Mucosa of stomach (tissue), 1 donor: ENCODE results near the gene NKAIN2.

Experiments used
- H3K27me3 ChIP-seq: one replicate; pipeline ENCODE4 v1.7.0; 2013; ENCODE audit warnings: mild to moderate bottlenecking, low read length; ENCODE audit not compliant: control insufficient read depth, insufficient read depth
- H3K36me3 ChIP-seq: one replicate; pipeline ENCODE4 v1.7.0; 2013; ENCODE audit warnings: low read length; ENCODE audit not compliant: control insufficient read depth, insufficient read depth
- H3K4me1 ChIP-seq: one replicate; pipeline ENCODE4 v1.7.0; 2013; ENCODE audit warnings: mild to moderate bottlenecking, low read length; ENCODE audit not compliant: control insufficient read depth, insufficient read depth
- H3K4me3 ChIP-seq: one replicate; pipeline ENCODE4 v1.7.0; 2013; ENCODE audit warnings: low read length
- H3K9ac ChIP-seq: one replicate; pipeline ENCODE4 v1.7.0; 2013; ENCODE audit warnings: mild to moderate bottlenecking, low read length, moderate library complexity
- H3K9me3 ChIP-seq: one replicate; pipeline ENCODE4 v1.7.0; 2013; ENCODE audit warnings: mild to moderate bottlenecking, low read length, moderate library complexity; ENCODE audit not compliant: control insufficient read depth
- donor health status: Pancreatic carcinoma.

Gene NKAIN2

GRCh38 chr6:124796464-124796970 is 992.9 kb downstream of the NKAIN2 start:
- no peak overlapping the region for H3K4me3 ChIP-seq
- no peaks in the 10 kb centered on the region for H3K9me3 ChIP-seq
- H3K9ac ChIP-seq: no peak overlapping the region
- no peaks in the 10 kb centered on the region for H3K36me3 ChIP-seq
- H3K4me1 ChIP-seq: no peaks in the 10 kb centered on the region
- no peaks in the 10 kb centered on the region for H3K27me3 ChIP-seq

- Histone ChIP-seq H3K36me3 (no peaks in the 10 kb centered on the region), H3K9ac (no peak overlapping the region), H3K9me3 (no peaks in the 10 kb centered on the region), H3K4me3 (no peak overlapping the region), H3K27me3 (no peaks in the 10 kb centered on the region), H3K4me1 (no peaks in the 10 kb centered on the region)
Observed at GRCh38 chr6:124797224-124797623, 993.6 kb downstream of the NKAIN2 start.

- Histone ChIP-seq H3K9ac (no peak overlapping the region), H3K9me3 (no peaks in the 10 kb centered on the region), H3K4me1 (no peaks in the 10 kb centered on the region), H3K36me3 (no peaks in the 10 kb centered on the region), H3K4me3 (no peak overlapping the region), H3K27me3 (no peaks in the 10 kb centered on the region)
Observed at GRCh38 chr6:124798942-124799496, 995.4 kb downstream of the NKAIN2 start.

- Histone ChIP-seq H3K36me3 (no peaks in the 10 kb centered on the region), H3K27me3 (no peaks in the 10 kb centered on the region), H3K9ac (no peak overlapping the region), H3K4me3 (no peak overlapping the region), H3K4me1 (no peaks in the 10 kb centered on the region), H3K9me3 (no peaks in the 10 kb centered on the region)
Observed at GRCh38 chr6:124799638-124800037, 996.0 kb downstream of the NKAIN2 start.

GRCh38 chr6:124800222-124800621 is 996.6 kb downstream of the NKAIN2 start:
- H3K9me3 ChIP-seq: no peaks in the 10 kb centered on the region
- H3K36me3 ChIP-seq: no peaks in the 10 kb centered on the region
- H3K4me1 ChIP-seq: no peaks in the 10 kb centered on the region
- no peak overlapping the region for H3K4me3 ChIP-seq
- no peaks in the 10 kb centered on the region for H3K27me3 ChIP-seq
- no peak overlapping the region for H3K9ac ChIP-seq

- Histone ChIP-seq H3K36me3 (no peaks in the 10 kb centered on the region), H3K4me1 (no peaks in the 10 kb centered on the region), H3K4me3 (no peak overlapping the region), H3K27me3 (no peaks in the 10 kb centered on the region), H3K9me3 (no peaks in the 10 kb centered on the region), H3K9ac (no peak overlapping the region)
Observed at GRCh38 chr6:124812067-124812466, 1008.4 kb downstream of the NKAIN2 start.

GRCh38 chr6:124819346-124819745 is 1015.7 kb downstream of the NKAIN2 start:
- H3K27me3 ChIP-seq: no peaks in the 10 kb centered on the region
- no peaks in the 10 kb centered on the region for H3K36me3 ChIP-seq
- H3K9ac ChIP-seq: no peak overlapping the region
- no peaks in the 10 kb centered on the region for H3K9me3 ChIP-seq
- no peak overlapping the region for H3K4me3 ChIP-seq
- H3K4me1 ChIP-seq: no peaks in the 10 kb centered on the region

- Histone ChIP-seq H3K4me1 (no peaks in the 10 kb centered on the region), H3K4me3 (no peak overlapping the region), H3K36me3 (no peaks in the 10 kb centered on the region), H3K27me3 (no peaks in the 10 kb centered on the region), H3K9me3 (no peaks in the 10 kb centered on the region), H3K9ac (no peak overlapping the region)
Observed at GRCh38 chr6:124822204-124822613, 1018.5 kb downstream of the NKAIN2 start.

GRCh38 chr6:124822721-124823120 is 1019.1 kb downstream of the NKAIN2 start:
- no peaks in the 10 kb centered on the region for H3K9me3 ChIP-seq
- no peaks in the 10 kb centered on the region for H3K27me3 ChIP-seq
- no peak overlapping the region for H3K4me3 ChIP-seq
- H3K4me1 ChIP-seq: no peaks in the 10 kb centered on the region
- H3K9ac ChIP-seq: no peak overlapping the region
- H3K36me3 ChIP-seq: no peaks in the 10 kb centered on the region

- Histone ChIP-seq H3K9ac (no peak overlapping the region), H3K9me3 (no peaks in the 10 kb centered on the region), H3K27me3 (no peaks in the 10 kb centered on the region), H3K4me3 (no peak overlapping the region), H3K36me3 (no peaks in the 10 kb centered on the region), H3K4me1 (no peaks in the 10 kb centered on the region)
Observed at GRCh38 chr6:124823240-124824111, 1019.8 kb downstream of the NKAIN2 start.

- Histone ChIP-seq H3K27me3 (no peaks in the 10 kb centered on the region), H3K4me3 (no peak overlapping the region), H3K9ac (no peak overlapping the region), H3K4me1 (no peaks in the 10 kb centered on the region), H3K9me3 (no peaks in the 10 kb centered on the region), H3K36me3 (no peaks in the 10 kb centered on the region)
Observed at GRCh38 chr6:124825564-124825963, 1021.9 kb downstream of the NKAIN2 start.

GRCh38 chr6:124829822-124830221 is 1026.2 kb downstream of the NKAIN2 start:
- Histone ChIP-seq H3K4me1 (no peaks in the 10 kb centered on the region), H3K9ac (no peak overlapping the region), H3K36me3 (no peaks in the 10 kb centered on the region), H3K4me3 (no peak overlapping the region), H3K9me3 (no peaks in the 10 kb centered on the region), H3K27me3 (no peaks in the 10 kb centered on the region)
